Iris pigment epithelial cell (primary cell): ENCODE data around the gene KCNJ12.

Experiments
- DNase-seq: peaks from one replicate; pipeline ENCODE4 v3.0.0-alpha.2; 2011; ENCODE audit warnings: low read depth

The KCNJ12 gene

DNA sequence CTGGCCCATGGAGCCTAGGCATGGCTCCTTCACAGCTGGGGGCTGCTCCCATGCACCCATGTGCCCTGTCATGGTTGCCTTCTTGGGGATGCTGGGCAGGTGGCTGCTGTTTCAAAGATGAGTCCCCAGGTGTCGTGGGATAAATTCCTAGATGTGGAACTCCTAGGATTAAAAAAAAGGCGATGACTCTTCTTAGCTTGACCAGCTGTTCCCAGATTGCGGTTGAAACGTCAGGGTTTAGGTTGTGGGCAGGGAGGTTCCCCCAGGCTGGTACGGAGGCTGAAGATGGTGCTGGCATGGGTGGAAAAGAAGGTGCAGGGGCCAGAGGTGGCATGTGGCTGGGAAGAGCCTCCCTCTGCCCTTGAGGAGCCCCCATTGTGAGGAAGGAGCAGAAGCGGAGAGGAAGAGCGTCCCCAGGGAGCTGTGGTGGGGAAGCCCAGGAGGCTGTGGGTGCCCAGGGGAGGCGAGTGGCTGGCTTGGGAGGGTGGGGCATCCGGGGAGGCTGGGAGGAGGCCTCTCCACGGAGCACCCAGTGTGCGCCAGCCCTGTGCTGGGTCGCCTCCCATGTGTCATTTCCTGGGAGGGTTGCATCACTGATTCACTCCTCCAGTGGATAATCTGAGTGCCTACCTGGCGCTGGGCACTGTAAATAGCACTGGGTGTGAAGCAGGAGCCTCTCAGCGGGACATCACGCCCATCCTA, 7.5 kb upstream of the KCNJ12 start:
- no peak for DNase-seq

DNA sequence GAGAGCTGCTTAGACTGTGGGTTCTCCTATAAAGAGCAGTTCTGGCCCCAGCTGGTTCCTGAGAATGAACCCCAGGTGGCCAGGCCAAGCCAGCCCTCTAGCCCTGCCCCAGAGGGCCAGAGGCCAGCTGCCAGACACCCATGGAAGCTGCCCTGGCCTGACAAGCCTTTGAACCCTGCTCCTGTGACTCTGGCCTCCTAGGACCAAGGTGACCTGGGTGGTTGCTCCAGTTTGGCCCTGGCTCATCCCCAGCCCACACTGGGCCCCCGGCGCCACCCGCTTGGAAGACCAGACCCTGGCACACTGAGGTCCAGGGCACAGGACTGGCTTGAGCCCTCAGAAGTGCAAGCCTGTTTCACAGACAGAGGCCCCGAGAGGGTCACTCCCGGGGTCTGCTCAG, 6.8 kb upstream of the KCNJ12 start:
- no peak for DNase-seq

DNA sequence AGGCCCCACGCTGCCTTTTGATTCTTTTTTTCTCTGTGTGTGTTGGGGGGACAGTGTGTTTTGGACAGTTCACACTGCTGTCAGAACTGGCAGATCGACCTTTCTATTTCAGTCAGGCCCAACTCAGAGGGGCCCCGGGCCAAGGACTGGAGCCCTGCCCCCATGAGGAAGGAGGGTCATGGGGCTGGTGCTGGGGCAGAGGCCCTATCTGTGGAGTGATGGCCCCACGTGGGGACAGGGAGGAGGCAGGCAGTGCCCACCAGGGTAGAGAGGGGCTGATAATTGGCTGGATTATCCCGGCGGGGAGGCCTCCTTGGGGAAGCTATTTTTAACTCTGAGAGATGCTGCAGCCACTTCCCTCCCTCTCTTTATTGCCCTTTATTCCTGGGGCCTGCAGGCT, 5.7 kb upstream of the KCNJ12 start:
- no peak for DNase-seq

DNA sequence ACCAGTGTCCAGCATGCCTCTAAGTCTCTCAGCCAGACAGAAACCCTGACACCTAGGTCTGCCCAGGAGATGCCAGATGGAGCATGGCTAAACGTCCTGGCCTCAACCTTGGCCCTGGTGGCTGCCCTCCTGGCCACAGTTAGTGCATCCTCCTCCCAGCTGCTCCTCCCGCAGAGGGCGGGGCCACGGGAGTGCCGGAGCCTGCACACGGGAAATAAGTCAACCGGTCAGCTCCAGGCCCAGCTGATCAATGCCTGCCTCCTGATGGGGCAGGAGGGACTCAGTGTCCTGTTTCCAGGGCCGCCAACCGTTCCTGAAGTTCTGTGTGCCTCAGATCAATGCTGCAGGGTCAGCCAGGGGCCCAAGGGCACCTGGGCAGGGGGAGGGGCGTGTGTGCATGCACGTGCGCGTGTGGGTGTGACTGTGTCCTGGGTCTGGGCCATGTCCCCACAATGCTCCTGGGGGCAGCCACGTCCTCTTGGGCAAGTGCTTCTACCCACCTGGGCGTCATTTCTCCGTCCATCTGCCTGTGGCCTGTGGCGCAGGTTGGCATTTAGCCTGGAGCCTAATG, 4.6 kb upstream of the KCNJ12 start:
- no peak for DNase-seq

DNA sequence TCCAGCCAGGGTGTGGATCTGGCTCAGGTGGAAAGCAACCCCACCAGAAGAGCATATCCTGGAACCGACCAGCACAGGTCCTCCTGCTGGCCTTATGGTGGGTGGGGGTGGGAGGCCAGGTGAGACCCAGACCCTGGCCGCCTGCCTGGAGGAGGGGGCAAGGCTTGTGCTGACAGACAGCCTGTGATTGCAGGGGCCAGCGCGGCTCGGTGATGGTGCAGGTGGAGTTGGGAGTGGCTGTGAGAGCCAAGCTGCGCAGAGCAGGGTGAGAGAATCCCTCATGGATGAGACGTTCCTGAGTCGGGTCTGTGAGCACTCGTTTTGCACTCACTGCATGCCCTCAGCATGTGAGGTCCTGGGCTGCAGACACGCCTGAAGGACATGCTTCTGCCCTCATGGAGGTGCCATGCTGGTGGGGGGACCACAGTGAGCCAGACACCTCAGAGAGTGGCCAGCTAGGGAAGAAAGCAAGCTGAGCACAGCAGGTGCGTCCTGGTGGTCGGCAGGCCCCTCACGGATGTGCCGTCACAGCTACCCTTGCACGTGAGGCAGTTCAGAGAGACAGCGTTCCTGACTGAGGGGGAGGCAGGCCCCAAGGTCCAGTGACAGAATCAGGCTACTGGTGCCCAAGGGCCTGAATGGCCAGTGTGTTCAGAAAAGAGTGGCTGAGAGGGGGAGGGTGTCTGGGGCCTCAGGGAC, 3.8 kb upstream of the KCNJ12 start:
- no peak for DNase-seq

DNA sequence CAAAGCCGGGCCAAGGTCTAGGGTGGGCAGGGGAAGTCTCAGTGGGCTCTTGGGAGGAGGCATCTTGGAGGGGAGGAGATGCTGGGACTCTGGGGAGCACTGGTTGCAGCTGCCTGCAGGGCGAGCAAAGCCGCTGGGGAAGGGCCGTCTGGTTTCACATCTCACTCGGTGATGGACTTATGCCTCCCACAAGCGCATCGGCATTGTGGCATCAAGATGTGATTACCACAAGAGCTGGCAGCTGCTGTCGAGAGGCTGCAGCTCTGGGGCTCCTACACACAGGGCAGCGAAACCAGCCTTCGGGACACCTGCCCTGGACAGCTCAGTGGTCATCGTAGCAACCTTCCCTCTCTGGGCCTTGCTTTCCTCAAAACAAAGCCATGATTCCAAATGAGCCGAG, 3.1 kb upstream of the KCNJ12 start:
- DNase-seq, result no peak

DNA sequence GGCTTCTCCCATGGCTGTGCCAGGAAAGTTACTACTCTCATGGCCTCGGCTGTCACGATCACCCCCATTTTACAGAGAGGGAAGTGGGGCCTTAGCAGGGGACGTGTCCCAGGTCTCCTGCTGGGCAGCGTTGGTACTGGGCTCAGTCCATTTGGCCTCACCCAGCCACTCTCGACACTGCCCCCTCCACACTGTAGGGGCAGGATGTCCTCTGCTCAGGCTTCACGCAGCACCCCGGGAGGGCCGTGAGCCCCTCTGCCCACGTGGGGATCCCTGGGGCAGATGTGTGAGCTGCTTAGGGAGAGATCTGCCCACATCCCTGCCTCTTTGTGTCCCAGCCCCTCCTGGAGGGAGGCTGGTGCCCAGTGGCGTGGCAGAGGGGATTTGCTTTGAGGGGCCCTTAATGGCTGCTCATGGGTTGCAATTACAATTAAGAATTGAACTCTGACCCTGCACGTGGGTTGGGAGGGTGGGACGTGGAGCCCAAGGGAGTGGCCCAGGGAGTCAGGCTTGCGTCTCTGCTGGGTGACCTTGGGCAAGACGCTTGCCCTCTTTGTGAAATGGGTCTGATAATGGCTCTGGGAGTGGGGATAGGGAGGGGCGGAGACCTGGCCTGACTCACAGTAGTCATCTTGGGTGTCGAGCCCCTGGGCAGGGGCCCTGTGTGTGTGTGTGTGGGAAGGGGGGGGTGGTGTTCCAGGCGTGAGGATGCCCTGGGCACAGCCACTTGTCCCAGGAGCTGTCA, 2.3 kb upstream of the KCNJ12 start:
- DNase-seq, result no peak

DNA sequence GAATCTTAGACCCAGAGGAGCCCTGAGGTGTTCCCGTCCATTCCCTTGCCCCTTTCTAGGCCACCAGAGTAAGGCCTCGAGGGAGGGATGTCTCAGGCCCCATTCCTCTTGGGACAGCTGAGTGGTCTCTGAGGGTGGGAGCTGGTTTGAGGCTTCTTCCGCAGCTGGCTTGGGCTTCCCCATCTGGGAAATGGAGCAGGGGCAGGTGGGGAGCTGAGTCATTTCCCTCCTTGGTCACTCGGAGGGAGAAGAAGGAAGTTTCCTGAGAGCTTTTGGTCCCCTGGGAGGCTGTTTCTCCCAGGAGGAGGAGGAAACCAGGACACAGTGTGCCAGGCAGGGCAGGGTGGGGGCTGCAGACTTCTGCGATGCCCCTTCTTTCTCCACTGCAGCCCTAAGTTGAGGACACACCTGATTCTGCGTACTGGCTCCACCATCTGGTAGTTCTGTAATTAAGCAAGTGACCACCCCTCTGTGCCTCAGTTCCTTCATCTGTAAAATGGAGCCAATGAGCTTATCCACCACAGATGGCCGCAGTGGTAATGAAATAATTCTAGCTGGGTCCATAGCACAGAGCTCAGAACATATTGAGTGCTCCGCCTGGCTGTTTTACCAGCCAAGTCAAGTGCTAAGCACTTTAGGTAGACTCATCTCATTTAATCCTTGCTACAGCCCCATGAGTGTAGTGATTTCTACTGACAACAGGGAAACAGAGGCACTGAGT, 1.6 kb upstream of the KCNJ12 start:
- DNase-seq, result no peak

DNA sequence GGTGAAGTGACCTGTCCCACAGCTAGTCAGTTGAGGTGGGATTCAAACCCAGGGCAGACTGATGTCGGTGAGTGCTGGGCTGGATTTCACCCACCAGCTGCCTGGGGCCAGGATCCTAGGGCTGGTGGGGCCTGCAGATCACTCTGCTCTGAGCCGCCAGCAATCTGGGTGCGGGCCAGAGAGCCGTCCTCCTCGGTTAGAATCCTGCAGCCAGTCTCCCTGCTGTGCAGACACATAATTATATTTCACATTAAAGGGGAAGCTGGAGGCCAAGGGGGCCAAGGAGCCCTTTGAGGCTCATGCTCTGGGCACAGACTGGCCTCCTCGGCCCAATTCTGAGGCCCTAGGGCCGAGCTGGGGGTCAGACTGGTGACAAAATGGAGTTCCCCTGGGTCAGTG, 996 bp upstream of the KCNJ12 start:
- no peak for DNase-seq

DNA sequence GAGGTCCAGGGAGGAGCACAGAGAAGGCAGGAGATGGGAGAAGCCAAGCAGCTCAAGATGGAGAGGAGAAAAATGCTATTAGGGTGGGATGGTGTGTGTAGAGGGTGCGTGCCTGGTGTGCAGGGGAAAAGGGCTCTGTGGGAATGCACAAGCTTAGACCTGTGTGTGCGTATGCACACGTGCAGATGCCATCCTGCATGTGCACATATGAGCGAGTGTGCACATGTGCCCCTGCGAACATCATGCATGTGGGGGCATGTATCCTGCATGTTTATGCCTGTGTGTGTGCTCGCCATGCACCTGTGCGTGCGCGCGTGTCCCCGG, 438 bp upstream of the KCNJ12 start:
- DNase-seq, result peak; percentile 11

DNA sequence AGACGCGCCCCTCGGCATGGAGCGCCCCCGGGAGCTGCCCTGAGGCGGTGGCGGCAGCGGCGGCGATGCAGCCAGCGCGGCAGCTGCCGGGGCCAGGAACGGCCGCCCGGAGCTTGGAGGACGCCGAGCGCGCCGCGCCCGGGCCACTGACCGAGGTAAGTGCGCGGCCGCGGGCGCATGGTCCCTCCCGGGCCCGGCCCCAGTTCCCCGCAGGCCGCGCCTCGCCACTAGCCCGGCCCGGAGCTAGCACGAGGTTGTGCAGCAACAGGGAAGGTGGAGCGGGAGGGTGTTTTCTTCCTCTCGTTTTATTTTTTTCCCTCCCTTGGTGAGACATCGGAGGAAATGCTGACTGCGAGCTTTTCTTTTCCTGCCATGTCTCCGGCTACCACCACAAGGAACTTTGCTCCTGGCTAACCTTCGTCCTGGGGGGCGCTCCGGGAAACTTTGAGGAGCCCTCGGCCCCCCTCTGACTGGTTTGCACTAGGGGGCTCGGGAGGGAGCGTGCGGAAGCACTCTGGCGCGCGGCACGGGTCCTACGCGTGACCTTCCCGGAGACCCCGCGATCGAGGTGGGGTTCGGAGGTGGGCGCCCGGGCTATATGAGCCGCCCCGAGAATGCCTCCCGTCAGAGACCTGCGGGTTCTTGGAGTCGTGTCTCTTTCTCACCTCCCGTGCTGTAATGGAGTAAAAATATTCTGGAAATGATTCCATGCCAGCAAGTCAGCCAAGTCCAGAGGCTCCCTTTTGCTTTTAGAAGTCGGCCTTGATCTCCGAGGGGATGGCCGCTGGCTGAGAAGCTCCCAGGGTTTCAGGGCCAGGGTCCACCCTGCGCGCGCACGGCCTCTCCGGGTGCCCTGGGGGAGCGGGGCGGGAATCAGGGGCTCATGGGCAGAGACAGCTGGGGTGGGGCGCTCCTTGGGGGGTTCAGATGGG, 868 bp downstream of the KCNJ12 start:
- peak; percentile 42 for DNase-seq

DNA sequence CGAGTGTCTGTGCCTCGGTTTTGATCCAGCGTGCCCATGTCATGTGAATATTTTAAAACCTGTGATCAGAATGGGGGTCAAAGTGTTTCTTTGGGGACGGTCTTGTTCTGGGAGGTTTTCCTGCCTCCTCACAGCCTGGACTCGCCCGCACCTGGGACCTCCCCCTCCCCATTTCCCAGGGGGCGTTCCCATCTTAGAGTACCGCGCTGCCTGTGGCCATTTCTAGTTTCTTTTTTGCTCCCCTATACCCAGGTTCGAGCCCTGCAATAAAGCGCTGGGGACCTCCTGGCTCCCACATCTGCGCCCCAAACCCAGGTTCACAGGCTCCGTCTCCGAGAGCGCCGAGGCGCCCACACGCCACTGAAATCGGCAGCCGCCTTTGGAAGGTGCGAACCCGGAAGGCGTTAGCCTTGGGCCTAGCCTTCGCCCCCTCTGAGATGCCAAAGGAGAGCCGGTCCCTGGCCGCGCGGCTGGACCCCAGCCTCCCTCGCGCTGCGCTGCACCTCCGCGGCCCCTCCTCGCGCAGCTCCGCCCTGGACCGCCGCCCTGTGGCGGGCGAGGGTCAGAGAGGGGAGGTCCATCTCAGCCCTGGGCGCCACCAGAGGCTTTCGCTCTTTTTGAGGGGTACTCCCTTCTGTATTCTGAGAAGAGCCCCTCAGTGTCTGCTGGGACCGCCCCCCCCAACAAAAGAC, 1.7 kb downstream of the KCNJ12 start:
- DNase-seq, result no peak

DNA sequence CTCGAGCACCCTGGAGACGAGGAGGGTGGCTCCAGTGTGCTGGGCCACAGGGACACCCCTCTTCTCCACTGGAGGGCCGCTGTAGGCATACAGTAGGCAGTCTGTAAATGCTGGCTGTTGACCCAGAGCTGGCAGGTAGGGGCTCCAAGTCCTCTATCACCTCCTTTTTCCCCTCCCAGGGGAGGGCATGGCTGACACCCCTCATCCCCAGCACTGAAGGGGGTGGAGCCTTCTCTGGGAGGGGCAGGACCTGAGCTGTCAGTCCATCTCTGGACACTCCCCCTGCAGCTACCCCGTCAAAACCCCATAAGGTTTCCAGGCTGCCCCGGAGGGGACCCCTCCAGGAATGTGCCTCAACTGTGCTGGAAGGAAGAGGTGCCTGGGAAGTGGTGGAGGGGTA, 2.4 kb downstream of the KCNJ12 start:
- no peak for DNase-seq

DNA sequence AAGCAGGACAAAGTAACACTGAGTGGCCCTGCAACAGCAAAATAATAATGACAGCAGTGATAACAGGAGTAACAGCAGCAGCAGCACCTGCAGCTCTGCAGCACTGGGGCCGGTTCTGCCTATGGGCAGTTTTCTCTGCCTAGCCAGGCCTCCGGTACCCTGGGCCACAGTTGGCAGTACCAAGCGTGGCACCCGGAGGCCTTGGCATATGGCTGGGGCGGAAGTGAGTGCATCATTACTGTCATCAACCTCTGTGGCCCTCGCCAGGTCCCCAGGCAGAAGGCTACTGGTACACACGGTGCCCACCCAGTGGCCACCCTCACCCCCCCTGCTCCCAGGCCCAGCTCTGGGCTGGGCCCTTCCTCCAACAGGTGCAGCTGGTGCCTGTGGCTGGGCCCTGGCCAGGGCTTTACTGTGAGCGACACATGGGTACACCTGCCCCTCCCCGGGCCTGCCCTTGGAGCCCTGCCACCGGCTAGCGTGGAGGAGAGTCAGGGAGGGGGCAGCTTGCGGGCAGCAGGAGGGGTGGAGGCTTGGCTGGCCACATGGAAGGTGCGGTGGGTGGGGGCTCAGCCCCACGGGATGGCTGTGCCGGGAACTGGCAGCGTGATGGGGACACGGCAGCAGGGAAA, 3.0 kb downstream of the KCNJ12 start:
- DNase-seq, result no peak

DNA sequence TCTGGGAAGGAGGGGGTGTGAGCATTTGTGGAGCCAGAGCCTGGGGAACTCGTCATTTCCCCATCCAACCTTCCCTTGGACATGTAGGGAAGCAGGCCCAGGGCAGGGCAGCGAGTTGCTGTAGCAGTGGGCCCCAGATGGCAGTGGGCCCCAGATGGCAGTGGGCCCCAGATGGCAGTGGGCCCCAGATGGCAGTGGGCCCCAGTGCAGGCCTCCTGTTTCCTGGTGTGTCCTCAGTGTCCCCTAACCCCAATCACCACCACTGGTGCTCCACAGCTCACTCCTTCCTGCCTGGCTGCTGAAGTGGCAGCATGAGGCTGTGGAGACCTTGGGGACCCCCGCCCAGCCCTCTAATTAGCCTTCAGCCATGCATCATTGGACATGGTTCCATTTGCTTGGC, 4.5 kb downstream of the KCNJ12 start:
- no peak for DNase-seq

DNA sequence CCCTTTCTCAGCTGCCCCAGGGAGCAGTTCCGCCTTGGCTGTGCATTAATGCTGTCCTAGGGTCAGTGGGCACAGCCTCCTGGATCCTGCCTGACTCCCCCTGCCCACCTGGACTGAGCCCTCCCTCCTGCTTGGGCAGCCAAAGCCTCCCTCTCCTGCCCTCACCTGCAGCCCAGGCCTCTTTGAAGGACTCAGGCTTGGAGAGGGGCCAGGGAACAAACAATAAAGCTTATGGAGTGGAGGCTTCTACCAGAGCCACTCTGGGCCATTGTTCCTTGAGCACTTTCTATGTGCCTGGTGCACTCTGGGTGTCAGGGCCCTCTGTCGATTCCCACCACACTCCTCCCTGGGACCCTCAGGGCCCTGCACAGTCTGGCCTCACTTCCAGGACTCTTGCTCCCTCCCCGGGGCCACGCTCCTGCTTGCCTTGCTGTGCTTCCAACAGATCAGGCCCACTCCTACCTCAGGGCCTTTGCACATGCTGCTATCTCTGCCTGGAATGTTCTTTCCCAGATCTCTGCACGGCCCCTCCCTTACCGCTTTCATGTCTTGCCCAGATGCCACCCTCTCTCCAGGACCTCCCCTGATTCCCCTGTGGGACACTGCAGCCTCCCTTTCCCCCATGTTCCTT, 5.0 kb downstream of the KCNJ12 start:
- no peak for DNase-seq

DNA sequence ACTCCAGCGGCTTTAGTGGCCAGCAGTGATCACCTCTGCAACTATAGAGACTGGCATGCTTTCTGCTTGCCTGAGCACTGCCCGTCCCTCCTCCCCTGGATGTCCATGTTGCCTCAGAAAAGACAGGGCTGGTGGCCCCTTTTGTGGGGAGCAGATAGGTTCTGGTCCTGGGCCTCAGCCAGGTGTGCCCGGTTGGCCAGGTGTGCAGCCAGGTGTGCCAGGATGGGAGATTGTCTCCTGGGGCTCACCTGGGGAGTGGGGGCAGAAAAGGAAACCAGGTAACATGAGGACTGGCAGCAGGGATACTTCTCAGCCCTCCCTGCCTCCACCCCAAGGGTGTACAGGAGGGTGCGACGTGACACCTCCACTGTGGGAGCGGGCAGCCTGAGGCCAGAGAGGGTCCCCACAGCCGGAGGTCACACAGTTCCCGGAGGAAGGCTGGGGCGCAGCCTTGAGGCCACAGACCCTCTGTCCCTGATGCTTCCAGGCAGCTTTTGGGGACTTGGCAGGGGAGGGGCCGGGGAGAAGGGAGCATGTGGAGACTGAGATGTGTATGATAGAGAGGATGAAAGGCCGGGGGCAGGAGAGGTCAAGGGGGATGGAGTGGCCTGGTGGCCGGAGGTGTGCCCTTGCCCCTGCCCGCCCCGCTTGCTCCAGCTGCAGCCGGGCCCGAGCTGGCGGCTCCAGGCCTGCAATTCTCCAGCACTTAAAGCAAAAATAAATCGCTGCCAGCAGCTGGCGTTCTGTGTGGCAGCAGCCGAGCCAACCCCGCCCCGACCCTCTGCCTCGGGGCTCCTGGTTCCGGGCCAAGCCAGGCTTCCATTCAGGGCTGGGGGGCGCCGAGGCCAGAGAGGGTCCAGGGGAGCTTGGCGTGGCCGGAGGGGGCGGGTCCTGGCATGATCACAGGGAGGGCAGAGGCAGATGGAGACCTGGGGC, 6.7 kb downstream of the KCNJ12 start:
- DNase-seq, result no peak

DNA sequence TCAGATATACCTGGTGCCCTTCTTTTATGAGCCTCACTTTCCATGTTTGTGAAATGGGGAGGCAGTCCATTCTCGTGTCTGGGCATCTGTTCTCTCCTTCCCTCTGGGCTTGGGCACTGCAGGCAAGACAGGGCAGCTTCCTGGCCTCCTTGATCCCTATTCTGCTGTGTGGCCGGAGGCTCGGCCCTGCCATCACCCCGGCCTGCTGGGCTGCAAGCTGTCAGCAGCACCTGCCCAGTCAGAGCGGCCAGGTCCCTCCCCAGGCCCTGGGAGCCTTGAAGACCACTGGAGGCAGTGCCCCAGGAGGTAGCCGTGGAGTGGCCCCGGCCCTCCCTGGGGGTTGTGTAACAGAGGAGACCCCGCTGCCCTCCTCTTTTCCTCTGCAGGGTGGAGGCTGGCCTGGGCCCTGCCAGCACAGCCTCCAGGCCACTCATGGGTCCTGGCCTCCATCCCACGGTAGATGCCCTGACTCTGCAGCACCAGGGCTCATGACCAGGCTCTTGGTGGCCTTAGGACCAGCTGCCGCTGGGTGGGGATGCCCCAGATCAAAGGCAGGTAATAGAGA, 9.2 kb downstream of the KCNJ12 start:
- no peak for DNase-seq
